ENCODE data around the gene ANKRD9. TPM values are rescaled to one million over a fixed set of nuclear protein-coding genes. Genes with fewer than 3 reads are reported as not detected.
"Not testable (repeated sequence)": the region's sequence is repeated elsewhere in the genome, so short reads cannot be mapped to it uniquely, and the experiment has no call there.

The ANKRD9 gene
- total RNA-seq, 5 donors from 2014 or later (not counting 1 experiment from before 2014, with no cell fraction given): 1.9 to 3.2 (median 2.4) TPM

GRCh38 chr14:102551995-102552705 is 42.6 kb upstream of the ANKRD9 start:
- Mint-ChIP-seq H3K4me3 (no peak overlapping the region), H3K27me3 (peaks cover 14 to 16% of the 10 kb centered on the region in 2 donors), H3K4me1 (peaks cover 0 to 5% (median 2%) of the 10 kb centered on the region in 3 donors), H3K27ac (no peak overlapping the region), H3K36me3 (no peaks in the 10 kb centered on the region), H3K9me3 (no peaks in the 10 kb centered on the region)
- no peak overlapping the region for H3K4me3 ChIP-seq (ENCODE audit: control insufficient read depth in 1 of 2, extremely low read depth in 1 of 2, low read length in 1 of 2)
- DNase-seq (no peak), ATAC-seq (replicated peaks in 1 of 4) (no peak)
- ChIA-PET POLR2A (no interaction called here), CTCF (no interaction called here)
- peaks cover 3 to 13% of the 10 kb centered on the region in 2 experiments for H3K4me1 ChIP-seq (ENCODE audit: control insufficient read depth in 1 of 2, extremely low read depth in 1 of 2, insufficient read depth in 2 of 2, low read length in 2 of 2)
- 54% methylated on average over 5 of the region's 14 CpGs for WGBS (ENCODE audit: insufficient coverage)
- H3K27ac ChIP-seq (ENCODE audit: low read length): no peak overlapping the region
- H3K27me3 ChIP-seq (replicated peaks in 1 of 2; ENCODE audit: control insufficient read depth in 2 of 2, extremely low read depth in 1 of 2, insufficient read depth in 2 of 2, low read length in 1 of 2): peaks cover 2 to 36% of the 10 kb centered on the region in 2 experiments
- no peaks in the 10 kb centered on the region for H3K36me3 ChIP-seq (ENCODE audit: control insufficient read depth in 2 of 2, extremely low read depth in 1 of 2, insufficient read depth in 1 of 2, low read length in 1 of 2)
- H3K9me3 ChIP-seq: no peaks in the 10 kb centered on the region

GRCh38 chr14:102550927-102551401 is 41.4 kb upstream of the ANKRD9 start:
- peaks cover 2 to 43% of the 10 kb centered on the region in 2 experiments for H3K27me3 ChIP-seq (replicated peaks in 1 of 2; ENCODE audit: control insufficient read depth in 2 of 2, extremely low read depth in 1 of 2, insufficient read depth in 2 of 2, low read length in 1 of 2)
- H3K36me3 ChIP-seq (ENCODE audit: control insufficient read depth in 2 of 2, extremely low read depth in 1 of 2, insufficient read depth in 1 of 2, low read length in 1 of 2); DNase-seq; H3K4me1 Mint-ChIP-seq; H3K9me3 Mint-ChIP-seq; H3K4me3 Mint-ChIP-seq; H3K9me3 ChIP-seq; H3K27ac Mint-ChIP-seq; H3K4me3 ChIP-seq (ENCODE audit: control insufficient read depth in 1 of 2, extremely low read depth in 1 of 2, low read length in 1 of 2); CTCF ChIA-PET; H3K36me3 Mint-ChIP-seq; POLR2A ChIA-PET; ATAC-seq (replicated peaks in 1 of 4); H3K27ac ChIP-seq (ENCODE audit: low read length): not testable (repeated sequence)
- no CpG with 5 or more reads among the region's 3 CpGs for WGBS (ENCODE audit: insufficient coverage)
- H3K4me1 ChIP-seq (ENCODE audit: control insufficient read depth in 1 of 2, extremely low read depth in 1 of 2, insufficient read depth in 2 of 2, low read length in 2 of 2): peaks cover 3 to 11% of the 10 kb centered on the region in 2 experiments
- peaks cover 21 to 24% of the 10 kb centered on the region in 2 donors for H3K27me3 Mint-ChIP-seq

- H3K9me3 Mint-ChIP-seq: no peaks in the 10 kb centered on the region
- H3K4me1 Mint-ChIP-seq: peaks cover 5 to 6% (median 5%) of the 10 kb centered on the region in 3 donors
- H3K4me3 ChIP-seq (ENCODE audit: control insufficient read depth in 1 of 2, extremely low read depth in 1 of 2, low read length in 1 of 2): no peak overlapping the region
- H3K27ac Mint-ChIP-seq: no peak overlapping the region
- ChIA-PET CTCF (no interaction called here), POLR2A (no interaction called here)
- no peaks in the 10 kb centered on the region for H3K36me3 ChIP-seq (ENCODE audit: control insufficient read depth in 2 of 2, extremely low read depth in 1 of 2, insufficient read depth in 1 of 2, low read length in 1 of 2)
- WGBS (ENCODE audit: insufficient coverage): no CpG with 5 or more reads among the region's 3 CpGs
- H3K27me3 ChIP-seq (replicated peaks in 1 of 2; ENCODE audit: control insufficient read depth in 2 of 2, extremely low read depth in 1 of 2, insufficient read depth in 2 of 2, low read length in 1 of 2): peaks cover 6 to 64% of the 10 kb centered on the region in 2 experiments
- H3K9me3 ChIP-seq: no peaks in the 10 kb centered on the region
- peaks cover 34 to 38% of the 10 kb centered on the region in 2 donors for H3K27me3 Mint-ChIP-seq
- no peak overlapping the region for H3K4me3 Mint-ChIP-seq
- ATAC-seq (replicated peaks in 1 of 4): no peak
- no peaks in the 10 kb centered on the region for H3K36me3 Mint-ChIP-seq
- peaks cover 0 to 15% of the 10 kb centered on the region in 2 experiments for H3K4me1 ChIP-seq (ENCODE audit: control insufficient read depth in 1 of 2, extremely low read depth in 1 of 2, insufficient read depth in 2 of 2, low read length in 2 of 2)
- DNase-seq: no peak
- no peak overlapping the region for H3K27ac ChIP-seq (ENCODE audit: low read length)
Measured at GRCh38 chr14:102548616-102549240, 39.2 kb upstream of the ANKRD9 start.

GRCh38 chr14:102545461-102546265 is 36.1 kb upstream of the ANKRD9 start:
- Mint-ChIP-seq H3K4me3 (peak overlapping the region in 2 of 3 donors; percentile 31 to 60), H3K27me3 (peaks cover 34 to 43% of the 10 kb centered on the region in 2 donors), H3K4me1 (peaks cover 5 to 6% (median 5%) of the 10 kb centered on the region in 3 donors), H3K36me3 (no peaks in the 10 kb centered on the region), H3K9me3 (no peaks in the 10 kb centered on the region), H3K27ac (peak overlapping the region in 1 of 2 donors; percentile 3)
- Histone ChIP-seq H3K4me3 (ENCODE audit: control insufficient read depth in 1 of 2, extremely low read depth in 1 of 2, low read length in 1 of 2) (no peak overlapping the region), H3K9me3 (no peaks in the 10 kb centered on the region), H3K4me1 (ENCODE audit: control insufficient read depth in 1 of 2, extremely low read depth in 1 of 2, insufficient read depth in 2 of 2, low read length in 2 of 2) (peaks cover 0 to 15% of the 10 kb centered on the region in 2 experiments), H3K27me3 (replicated peaks in 1 of 2; ENCODE audit: control insufficient read depth in 2 of 2, extremely low read depth in 1 of 2, insufficient read depth in 2 of 2, low read length in 1 of 2) (peaks cover 6 to 66% of the 10 kb centered on the region in 2 experiments), H3K27ac (ENCODE audit: low read length) (no peak overlapping the region), H3K36me3 (ENCODE audit: control insufficient read depth in 2 of 2, extremely low read depth in 1 of 2, insufficient read depth in 1 of 2, low read length in 1 of 2) (no peaks in the 10 kb centered on the region)
- ATAC-seq (replicated peaks in 1 of 4): no peak
- 84% methylated on average over 24 of the region's 29 CpGs for WGBS (ENCODE audit: insufficient coverage)
- CTCF ChIA-PET: no interaction called here
- DNase-seq: no peak
- POLR2A ChIA-PET: no interaction called here

- Mint-ChIP-seq H3K36me3 (no peaks in the 10 kb centered on the region), H3K27me3 (peaks cover 29 to 37% of the 10 kb centered on the region in 2 donors), H3K4me1 (peaks cover 5 to 6% (median 5%) of the 10 kb centered on the region in 3 donors), H3K4me3 (peak overlapping the region; percentile 31 to 60 (median 36)), H3K9me3 (no peaks in the 10 kb centered on the region), H3K27ac (no peak overlapping the region)
- ATAC-seq (replicated peaks in 1 of 4): peak; percentile 40 to 73 (median 50)
- Histone ChIP-seq H3K9me3 (no peaks in the 10 kb centered on the region), H3K27me3 (replicated peaks in 1 of 2; ENCODE audit: control insufficient read depth in 2 of 2, extremely low read depth in 1 of 2, insufficient read depth in 2 of 2, low read length in 1 of 2) (peaks cover 6 to 63% of the 10 kb centered on the region in 2 experiments), H3K4me3 (ENCODE audit: control insufficient read depth in 1 of 2, extremely low read depth in 1 of 2, low read length in 1 of 2) (peak overlapping the region in 1 of 2 donors; percentile 51), H3K27ac (ENCODE audit: low read length) (no peak overlapping the region), H3K36me3 (ENCODE audit: control insufficient read depth in 2 of 2, extremely low read depth in 1 of 2, insufficient read depth in 1 of 2, low read length in 1 of 2) (no peaks in the 10 kb centered on the region), H3K4me1 (ENCODE audit: control insufficient read depth in 1 of 2, extremely low read depth in 1 of 2, insufficient read depth in 2 of 2, low read length in 2 of 2) (peaks cover 0 to 15% of the 10 kb centered on the region in 2 experiments)
- POLR2A ChIA-PET: no interaction called here
- WGBS (ENCODE audit: insufficient coverage): 8% methylated on average over 33 of the region's 66 CpGs
- CTCF ChIA-PET: no interaction called here
- DNase-seq: peak in 10 of 35 experiments; percentile 4 to 35 (median 11)
Measured at GRCh38 chr14:102544747-102545460, 35.3 kb upstream of the ANKRD9 start.

All from T-cell (primary cell).